HG03097 (cell line): ENCODE results near the gene BCAM.
"Not testable (repeated sequence)": the region's sequence is repeated elsewhere in the genome, so short reads cannot be mapped to it uniquely, and the experiment has no call there.

Experiments used
- ATAC-seq: cut with Tn5 transposase; IDR thresholded peaks from one replicate; pipeline ENCODE4 v1.9.1; 2021; ENCODE audit not compliant: unreplicated experiment, low FRiP score

Gene BCAM

GRCh38 chr19:44847144-44848035, 38.5 kb downstream of the BCAM start:
- ATAC-seq = no peak

GRCh38 chr19:44848036-44848811, 39.3 kb downstream of the BCAM start:
- no peak for ATAC-seq

GRCh38 chr19:44848812-44849447, 40.0 kb downstream of the BCAM start:
- ATAC-seq = no peak

DNA sequence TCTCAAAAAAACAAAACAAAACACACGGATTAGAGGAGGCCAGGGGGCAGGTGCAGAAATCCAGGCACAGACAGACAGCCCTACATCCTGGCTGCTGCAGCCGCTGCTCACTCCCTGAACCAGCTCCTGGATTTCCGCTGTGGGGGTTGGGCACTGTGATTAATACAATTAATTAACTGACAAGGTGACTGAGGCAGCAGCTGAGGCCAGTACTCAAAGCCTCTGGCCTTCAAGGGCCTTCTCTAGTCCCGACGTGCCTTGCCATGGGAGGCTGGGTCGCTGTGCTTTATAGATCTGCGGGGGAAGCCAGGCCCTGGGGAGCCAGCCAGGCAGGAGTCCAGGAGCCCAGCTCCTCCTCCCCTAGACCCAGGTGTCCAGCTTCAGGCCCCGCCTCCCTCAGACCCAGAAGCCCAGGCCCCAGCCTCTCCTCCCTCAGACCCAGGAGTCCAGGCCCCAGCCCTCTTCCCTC, 41.8 kb downstream of the BCAM start:
- no peak for ATAC-seq

- ATAC-seq = no peak
Measured at GRCh38 chr19:44851427-44851826, 42.5 kb downstream of the BCAM start.

DNA sequence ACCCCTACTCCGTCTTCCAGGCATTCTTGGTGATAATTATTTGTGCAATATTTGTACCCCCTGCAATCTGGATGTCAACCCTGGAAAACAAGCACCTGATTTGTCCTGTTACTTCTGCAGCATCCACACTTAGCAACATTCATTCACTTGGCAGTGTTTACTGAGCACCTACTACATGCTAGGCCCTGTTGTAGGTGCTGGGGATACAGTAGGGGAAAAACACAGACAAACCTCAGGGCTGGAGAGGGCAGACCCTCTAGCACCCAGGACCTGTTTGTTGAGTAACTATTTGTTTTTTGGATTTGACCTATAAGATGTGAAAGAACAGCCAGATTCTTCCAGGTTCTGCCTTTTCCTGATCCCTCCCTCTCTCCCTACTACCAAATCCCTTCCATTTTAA, 46.7 kb downstream of the BCAM start:
- ATAC-seq = no peak

DNA sequence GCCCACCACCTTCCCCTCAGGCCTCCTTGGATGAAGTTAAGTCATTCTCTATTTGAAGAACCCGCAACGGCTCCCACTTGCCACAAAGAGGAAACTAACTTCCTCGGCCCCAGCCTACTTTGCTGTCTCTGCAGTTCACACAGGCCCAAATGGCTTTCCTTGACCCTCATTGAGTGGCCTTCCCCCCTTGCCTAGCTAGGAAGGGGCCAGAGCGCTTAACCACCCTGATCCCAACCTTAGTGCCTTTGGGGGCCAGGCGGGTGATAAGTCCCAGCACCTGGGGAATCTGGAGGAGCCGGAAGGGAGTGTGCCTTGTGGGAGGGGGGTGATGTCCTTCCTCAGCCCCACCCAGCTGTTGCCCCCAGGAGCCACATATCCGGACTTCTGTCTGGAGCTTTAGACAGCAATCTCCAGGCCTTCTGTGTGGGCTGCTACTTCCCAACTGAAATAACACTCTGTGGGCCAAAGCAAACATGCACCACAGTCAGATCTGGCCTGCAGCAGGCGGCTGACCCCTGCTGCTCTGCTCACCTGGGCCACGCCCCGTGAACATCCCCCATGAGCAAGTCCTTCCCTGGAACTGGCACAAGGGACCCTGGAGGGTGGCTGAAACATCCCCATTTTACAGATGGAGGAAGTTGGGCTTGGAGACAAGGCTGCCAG, 47.6 kb downstream of the BCAM start:
- ATAC-seq = no peak

- ATAC-seq = no peak
Measured at GRCh38 chr19:44857837-44858236, 48.9 kb downstream of the BCAM start.

DNA sequence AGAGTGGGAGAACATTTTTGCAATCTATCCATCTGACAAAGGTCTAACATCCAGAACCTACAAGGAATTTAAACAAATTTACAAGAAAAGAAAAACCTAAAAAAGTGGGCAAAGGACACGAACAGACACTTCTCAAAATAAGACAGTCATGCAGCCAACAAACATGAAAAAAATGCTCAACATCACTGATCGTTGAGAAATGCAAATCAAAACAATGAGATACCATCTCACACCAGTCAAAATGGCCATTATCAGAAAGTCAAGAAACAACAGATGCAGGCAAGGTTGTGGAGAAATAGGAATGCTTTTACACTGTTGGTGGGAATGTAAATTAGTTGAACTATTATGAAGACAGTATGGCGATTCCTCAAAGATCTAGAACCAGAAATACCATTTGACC, 52.7 kb downstream of the BCAM start:
- ATAC-seq = not testable (repeated sequence)

- ATAC-seq = no peak
Measured at GRCh38 chr19:44863990-44864389, 55.1 kb downstream of the BCAM start.

DNA sequence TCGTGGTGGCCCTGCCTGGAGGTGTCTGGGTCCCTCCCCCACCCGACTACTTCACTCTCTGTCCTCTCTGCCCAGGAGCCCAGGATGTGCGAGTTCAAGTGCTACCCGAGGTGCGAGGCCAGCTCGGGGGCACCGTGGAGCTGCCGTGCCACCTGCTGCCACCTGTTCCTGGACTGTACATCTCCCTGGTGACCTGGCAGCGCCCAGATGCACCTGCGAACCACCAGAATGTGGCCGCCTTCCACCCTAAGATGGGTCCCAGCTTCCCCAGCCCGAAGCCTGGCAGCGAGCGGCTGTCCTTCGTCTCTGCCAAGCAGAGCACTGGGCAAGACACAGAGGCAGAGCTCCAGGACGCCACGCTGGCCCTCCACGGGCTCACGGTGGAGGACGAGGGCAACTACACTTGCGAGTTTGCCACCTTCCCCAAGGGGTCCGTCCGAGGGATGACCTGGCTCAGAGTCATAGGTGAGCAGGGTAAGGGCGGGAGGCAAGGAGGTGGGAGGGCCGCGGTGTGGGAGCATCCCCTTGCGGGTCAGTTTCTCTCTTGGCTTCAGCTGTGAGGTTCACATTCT, 56.4 kb downstream of the BCAM start:
- no peak for ATAC-seq

DNA sequence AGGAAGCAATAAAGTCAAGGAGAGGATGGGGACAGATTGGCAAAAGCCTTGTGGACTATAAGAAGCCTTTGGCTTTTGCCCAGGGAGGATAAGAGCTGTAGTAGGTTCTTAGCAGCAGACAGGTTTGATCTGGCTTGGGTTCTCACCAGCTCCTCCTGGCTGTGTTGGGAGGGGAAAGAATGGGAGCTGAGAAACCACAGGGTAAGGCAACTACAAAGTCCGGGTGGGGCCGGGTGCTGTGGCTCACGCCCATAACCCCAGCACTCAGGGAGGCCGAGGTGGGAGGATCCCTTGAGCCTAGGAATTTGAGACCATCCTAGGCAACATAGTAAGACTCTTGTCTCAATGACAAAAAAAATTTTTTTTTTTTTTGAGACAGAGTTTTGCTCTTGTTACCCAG, 57.8 kb downstream of the BCAM start:
- no peak for ATAC-seq

DNA sequence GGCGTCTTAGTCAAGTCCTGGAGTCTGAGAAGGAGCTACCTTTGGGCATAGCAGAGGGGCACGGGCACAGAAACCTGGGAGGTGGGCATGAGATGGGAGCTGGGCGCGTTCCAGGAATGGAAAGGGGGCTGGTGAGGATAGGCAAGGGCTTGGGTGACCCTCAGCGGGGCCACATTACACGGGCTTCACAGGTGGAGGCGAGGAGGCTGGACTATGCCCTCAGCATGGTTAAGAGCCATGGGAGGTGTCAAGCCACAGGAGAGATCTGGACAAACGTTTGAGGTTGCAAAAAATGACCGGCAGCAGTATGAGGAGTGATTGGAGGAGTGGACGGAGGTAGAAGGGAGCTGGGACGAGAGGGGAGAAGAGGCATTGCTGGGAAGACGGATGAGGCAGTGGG, 58.7 kb downstream of the BCAM start:
- ATAC-seq = no peak

- no peak for ATAC-seq
Measured at GRCh38 chr19:44869733-44870470, 61.0 kb downstream of the BCAM start.
